ENCODE measurements around the gene CACNB2.

CACNB2 gene

DNA sequence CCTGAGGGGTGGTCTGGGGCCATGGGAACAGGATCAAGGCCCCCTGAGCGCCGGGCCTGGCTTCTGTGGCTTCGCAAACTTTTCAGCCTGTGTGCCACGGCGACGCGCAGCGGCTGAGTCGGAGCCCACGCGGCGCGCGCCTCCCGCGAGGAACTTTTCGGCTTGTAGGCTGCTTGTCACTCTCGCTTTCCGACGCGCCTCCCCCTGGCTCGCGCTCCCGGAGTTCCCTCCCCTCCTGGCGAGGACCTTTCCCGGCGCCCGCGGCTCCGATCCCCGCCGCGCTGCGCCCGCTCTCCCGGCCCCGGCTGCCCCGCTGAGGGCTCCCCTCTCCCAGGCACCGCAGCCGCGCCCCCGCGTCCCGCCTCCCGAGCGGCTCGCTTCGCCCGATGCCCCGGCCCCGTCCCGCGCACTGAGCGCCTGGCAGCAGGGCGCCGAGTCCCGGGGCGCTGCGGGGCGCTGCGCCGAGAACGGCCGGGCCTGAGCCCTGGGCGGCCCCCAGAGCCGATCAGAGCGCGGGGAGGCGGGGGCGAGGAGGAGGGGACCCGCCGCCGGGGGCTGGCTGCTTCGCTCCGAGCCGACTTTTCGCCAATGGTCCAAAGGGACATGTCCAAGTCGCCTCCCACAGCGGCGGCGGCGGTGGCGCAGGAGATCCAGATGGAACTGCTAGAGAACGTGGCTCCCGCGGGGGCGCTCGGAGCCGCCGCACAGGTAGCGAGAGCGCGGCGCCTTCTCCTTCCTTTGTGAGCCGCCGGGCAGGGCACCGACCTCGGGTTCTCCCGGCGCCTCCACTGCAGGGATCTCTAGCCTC lies at the start of gene CACNB2:
CACNB2 (plus strand) TSS at position 276 of the 808 bp plus-strand sequence.
- DNase-seq = peak; percentile 20

DNA sequence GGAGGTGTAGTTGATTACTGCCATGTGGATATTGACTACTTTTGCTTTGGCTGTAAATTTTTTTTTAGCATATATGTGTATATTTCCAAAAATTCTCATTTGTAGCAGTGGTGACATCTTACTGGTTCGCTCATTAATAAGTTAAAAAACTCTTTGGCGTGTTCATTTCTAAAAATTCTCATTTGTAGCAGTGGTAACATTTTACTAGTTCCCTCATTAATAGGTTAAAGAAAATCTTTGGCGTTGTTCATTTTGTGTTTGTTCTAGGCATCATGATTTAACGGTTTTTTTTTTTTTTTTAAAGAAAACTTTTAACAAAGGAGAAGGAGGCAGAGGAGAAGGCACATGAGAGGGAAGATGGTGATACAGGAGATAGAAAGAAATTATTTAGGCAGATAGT lies 45.9 kb upstream of the CACNB2 start:
- DNase-seq = no peak

DNA sequence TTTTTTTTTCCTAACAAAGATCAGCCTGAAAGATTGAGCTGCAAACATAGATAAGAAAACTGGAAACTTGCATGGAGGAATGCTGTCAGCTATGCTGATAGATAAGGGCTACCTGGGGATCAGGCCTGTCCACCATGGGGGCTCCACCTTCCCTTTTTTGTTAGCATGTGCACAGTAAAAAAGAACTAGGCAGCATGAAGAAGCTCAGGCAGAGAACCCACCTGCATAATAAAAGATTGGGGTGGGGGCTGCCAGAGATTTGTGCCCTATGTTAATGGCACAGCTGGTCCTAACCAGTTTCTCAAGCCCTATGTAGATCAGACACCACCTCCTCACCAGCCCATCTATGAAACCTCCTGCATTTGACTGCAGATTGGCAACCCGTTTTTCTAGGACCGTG lies 45.4 kb upstream of the CACNB2 start:
- DNase-seq = no peak

DNA sequence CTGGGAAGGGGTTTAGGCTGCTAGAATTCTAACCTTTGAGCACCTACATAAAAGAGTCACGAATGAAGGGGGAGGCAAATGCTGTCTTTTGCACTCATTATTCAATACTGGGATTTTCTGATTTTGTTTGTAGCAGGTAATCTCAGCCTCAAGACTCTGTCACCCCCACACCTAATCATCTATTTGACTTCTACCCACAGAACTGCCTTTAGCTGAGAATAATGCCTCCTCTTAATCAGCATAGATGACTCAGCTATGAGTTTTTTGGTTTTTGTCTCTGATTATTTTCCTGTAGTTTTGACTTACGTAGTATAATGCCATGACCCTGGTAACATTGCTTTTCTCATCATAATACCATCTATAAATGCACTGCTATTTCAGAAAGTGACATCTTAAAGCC lies 42.7 kb upstream of the CACNB2 start:
- no peak for DNase-seq

DNA sequence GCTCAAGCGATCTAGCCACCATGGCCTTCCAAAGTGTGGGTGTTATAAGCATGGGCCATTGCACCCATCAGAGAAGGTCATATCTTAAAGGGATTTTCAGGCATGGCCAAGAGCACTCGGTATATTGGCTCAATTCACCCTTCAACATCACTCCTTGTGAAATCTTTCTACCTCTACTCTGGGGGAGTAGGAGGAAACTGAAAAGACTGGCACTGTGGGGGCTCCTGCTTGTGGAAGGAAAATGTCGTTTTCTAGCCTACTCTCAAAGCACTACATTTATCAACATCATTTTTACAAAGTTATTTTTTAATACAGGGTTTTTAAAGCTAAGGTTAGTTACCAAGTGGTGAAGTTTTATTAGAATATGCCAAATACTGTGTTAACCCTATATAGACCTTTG lies 42.0 kb upstream of the CACNB2 start:
- no peak for DNase-seq

DNA sequence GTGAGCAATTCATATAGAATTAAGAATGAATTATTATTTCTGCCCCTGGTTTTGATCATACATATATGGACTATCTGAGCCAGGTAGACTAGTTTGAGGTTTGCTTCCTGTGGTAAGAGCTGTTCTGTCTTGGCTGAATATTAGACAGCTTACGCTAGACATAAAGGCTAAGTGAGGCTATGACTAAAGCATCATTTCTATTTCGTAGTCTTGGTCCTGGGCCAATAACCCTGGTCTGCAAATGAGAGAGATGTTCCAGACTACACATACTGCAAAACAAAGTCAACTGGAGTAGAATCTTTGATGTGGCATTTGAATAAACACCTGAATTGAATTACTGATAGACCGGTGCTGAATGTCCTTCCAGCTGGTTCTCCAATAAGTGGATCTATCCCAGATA lies 40.8 kb upstream of the CACNB2 start:
- no peak for DNase-seq

DNA sequence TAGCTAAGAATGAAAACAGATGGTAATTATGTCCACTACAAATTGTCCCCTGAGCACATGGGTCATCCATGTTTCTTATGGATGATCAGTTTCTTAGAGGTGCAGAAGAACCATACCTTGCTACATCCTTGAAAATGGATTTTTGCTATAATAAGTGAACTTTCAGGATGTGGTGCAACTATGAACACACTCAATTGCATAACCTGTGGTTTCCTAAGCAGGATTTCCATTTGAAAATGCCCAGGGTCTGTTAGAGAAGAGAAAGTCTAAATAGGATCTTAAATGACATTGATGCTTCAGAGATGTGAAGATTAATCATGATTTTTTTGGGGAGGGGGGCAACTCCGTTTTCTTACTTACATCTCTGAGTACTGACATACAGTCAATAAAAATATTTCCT lies 39.6 kb upstream of the CACNB2 start:
- no peak for DNase-seq

DNA sequence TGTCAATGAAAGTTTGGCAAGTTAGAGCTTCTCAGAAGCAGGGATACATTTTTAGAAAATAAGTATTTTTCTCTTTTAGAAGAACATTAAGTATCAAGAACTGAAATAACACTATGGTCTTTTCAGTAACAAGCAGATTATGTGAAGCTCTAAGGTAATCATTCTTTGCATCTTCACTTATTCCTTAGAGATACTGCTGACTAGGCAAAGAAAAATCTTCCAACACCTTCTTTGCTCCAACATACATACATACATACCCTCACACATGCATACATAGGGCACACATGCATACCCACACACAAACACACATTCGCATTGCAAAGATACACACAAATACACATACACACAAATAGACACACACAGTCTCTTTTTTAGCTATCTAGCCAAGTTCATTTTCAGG lies 37.8 kb upstream of the CACNB2 start:
- no peak for DNase-seq

DNA sequence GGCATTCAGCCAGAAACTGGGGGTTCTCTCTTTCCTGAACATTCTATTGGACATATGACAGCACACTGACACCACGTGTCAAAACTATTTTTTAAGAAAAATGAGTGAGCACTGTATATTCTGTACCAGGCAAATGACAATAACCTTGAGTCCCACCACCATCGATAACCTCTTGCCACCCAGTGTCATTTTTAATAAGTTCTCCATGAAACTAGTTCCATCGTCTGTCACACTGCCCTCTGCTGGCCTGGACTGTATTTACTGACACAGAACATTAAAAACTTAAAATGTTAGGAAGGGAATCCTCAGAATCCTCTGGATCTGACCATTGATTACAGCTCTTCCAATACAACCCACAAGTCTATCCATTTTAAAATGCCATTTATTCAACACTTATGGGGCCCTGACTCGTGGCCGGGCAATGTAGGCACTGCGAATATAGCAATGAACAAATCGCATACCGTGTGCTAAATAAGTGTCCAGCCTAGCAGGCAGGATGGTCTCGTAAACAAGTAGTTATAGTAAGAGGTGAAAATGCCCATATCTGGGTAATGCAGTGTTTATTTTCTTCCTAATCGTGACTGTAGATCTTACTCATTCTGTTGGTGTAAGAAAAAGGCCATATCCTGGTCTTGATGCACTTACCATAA lies 35.9 kb upstream of the CACNB2 start:
- no peak for DNase-seq

DNA sequence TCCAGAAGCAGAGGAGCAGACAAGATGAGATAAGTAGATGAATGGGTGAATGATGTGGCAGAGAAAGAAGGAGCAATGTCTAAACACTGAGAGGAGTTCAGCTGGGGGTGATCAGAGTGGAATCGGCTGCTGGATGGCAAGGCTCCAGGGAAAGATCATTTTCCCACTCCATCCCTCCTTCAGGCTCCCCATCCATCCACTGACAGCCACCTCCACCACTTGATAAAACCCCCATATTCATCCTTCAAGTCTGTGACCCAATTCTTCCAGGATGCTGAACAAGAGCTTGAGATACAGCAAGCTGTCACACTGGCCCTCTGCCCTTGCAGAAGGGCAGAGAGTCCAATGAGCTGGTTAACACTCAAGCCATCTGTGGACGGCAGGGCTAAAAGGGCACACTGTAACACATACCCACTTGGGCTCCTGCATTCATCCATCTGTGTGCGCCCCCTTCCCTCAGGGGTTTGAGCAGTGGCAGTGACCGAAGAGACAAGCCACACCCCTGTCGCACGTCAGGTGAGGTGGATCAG lies 30.8 kb upstream of the CACNB2 start:
- no peak for DNase-seq

DNA sequence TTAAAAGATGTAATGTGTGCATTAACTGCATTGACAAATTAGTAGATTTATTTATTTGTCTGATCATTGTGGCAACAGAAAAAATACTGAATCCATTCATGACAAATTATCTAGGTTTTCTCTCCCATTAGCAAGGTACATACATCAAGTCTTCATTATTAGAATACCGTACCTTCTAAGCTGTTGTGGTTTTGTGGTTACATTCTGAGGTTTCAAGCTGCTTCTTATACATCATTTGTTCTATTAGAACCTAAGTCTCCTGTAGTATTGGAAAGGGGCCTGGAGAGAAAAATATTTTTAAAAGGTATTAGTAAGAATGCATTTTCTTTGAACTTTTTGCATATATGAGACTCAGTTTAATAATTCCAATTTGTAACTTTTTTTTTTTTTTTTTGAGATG lies 26.3 kb upstream of the CACNB2 start:
- DNase-seq = no peak

DNA sequence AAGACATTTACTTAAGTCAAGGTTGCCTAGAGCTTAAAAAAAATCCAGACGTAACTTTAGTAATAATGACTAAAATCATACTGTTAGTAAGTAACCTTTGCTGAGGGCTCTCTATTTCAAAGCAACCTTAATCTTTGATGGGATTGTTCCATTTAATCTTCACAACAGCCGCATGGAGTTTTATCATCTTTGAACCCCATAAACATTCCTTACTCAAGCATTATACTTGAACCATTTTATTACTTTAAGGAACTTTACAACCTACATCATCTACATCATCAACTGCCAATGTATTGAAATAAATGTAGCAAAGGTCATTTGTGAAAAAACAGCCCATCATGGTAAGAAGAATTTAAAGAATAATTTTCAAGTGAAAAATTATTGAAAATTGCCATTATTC lies 22.9 kb upstream of the CACNB2 start:
- no peak for DNase-seq

DNA sequence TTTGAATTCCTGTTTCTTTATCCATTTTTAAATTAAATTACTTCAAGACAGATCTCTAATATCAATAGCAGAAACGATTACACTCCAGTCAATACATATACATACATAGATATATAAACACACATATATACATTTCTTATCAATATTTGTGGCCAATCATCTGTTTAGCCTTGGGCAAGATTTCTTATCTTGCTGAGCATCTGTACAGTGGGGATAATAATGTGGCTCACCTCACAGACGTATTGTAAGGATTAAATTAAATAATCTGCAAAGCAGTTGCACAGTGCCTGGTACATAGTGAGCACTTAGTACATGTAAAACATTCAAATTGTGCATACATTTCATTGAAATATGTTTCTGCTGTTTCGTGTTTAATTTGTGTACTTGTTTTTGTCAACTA lies 17.5 kb upstream of the CACNB2 start:
- DNase-seq = no peak

DNA sequence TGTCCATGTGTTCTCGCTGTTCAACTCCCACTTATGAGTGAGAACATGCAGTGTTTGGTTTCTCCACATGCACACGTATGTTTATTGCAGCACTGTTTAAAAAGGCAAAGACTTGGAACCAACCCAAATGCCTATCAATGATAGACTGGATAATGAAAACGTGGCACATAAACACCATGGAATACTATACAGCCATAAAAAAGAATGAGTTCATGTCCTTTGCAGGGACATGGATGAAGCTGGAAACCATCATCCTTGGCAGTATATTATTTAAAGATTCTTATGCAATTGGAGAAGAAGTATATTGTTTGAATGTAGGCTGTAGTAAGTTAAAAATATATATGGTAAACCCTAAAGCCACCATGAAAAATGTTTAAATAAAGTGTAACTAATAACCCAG lies 7.2 kb upstream of the CACNB2 start:
- DNase-seq = no peak

DNA sequence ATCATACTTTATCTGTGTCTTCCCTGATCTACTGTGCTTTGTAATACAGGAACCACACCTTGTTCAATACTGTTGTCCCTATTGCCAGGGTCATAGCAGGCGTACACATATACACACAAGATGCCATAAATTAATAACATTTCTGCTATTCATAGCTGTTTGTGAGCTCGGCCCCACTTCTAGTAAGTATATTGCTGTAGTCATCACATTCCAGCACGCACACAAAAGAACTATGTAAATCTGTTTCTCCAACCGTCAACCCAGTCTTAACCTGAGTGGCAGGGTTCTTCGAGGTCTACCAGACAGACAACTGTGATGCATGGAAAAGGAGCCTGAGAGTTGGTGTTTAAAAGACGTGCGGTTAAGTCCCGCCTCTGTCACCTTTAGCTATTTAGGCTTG lies 5.7 kb upstream of the CACNB2 start:
- DNase-seq = no peak

DNA sequence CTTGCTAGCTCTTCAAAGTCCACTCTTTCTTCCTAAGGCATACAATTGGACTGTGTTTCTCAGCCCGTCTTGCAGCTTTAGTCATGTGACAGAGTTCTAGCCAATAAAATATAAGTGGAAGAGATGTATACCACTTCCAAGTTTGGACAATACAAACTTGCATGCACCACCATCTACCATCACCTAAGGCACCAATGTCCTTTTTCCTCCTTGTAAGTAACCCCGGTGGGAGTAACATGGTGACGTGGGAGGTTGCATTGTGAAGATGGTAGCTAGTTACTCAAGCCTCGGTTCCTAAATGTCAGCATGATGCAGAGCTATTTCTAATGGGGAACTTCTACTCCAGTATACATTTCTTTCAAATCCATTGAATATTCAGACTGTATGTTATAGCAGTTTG lies 5.3 kb upstream of the CACNB2 start:
- no peak for DNase-seq

DNA sequence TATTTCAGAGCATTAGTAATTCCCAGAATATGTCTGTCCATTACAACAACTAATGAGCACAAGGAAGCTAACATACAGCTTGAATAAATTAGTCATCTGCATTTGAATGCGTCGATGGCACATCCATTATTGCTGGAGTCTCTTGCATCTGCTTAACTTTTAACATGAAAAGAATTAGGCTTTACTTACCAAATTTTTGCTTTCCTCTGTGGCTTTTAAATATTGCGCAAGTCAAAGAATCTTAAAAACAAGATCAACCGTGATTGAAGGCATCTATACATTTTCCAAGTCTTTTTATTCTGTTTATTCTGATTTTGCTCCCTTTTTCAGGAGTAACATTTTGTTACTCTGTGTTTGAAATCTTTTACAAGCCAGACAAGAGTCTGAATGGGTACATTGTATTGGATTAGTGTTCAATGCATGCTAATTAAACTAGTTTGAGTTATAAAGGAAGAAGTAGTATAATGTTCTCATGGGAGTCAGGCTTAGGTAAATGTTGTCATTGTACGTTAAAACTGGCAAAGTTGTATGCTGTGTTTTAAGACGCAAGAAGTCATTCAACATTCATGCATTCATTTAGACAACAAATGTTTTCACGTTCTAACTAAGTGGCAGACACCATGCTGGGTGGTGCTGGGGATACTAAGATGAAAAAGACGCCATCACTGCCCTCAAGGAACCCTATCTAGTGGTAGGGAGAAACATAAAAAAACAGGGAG lies 4.0 kb upstream of the CACNB2 start:
- no peak for DNase-seq

DNA sequence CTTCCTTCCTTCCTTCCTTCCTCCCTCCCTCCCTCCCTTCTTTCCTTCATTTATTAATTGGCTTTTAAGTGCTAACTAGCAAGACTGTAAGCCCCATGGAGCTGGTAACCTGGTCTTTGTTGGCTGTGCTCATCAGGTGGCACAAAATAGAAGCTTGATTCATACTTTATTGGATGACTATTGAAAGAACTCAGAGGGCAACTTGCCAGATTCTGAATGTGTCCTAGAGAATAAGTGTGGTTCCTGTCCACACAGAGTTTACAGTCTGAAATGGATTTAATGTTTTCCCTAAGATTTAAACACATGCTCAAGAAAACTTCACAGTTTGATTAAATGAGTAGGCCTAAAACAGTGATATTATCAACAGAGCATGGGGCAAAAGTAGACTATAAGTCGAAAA lies 3.1 kb upstream of the CACNB2 start:
- DNase-seq = no peak

DNA sequence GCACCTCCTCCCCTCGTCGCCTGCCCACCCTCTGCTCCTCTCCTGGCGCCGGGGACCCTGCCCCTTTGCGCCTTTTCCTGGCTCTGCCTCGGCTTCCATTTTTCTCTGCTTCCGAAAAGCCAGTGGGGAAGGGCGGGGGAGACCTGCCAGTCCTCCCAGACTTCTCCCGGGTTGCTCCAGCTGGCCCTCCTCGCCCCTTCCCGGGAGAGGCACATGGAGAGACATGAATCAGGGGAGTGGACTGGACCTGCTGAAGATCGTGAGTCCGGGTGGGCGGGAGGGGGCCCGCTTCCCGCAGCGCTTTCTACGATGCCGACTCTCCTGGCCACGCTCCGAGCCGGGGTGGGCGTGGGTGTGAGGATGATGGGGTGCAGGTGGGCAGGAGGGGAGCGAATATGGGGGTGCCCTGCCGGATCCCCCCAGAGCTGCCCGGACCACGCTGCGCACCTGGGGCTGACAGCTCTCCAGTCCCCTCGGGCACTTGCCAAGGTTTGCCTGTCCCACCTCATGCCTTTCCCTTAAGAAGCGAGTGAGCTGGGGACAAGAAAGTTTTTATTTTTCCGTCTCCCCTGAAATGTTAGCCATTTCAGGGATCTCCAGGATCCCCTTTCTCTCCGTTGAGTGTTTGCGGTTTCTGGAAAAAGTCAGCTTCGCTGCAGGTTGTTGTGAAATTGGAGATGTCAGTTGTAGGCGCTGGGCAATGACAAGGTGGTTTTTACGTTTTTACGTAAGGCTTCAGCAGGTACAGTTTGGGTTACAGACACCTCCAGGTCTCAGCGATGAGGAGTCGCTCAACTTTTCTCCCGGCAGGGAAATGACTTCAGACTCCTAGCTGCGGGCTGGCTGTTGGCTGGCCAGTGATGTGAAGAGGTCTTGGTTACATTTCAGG lies 977 bp downstream of the CACNB2 start:
- DNase-seq = peak; percentile 0

DNA sequence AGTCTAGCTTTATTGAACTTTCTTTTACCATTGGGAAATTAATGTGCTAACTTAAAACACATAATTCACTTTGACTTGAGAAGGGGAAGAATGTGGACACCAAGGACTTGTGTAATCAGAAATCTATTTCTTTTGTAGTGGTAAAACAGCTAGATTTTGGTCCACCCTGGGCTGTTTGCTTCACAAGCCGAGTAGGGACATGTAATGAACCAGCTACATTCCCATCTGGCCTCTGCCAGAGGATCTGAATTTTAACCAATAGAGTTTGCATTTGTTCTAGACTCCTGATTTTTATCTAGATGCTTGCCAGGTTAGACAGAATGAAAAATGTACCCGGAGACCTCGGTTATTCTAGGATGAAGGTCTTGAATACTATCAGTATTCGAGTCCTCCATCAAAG lies 1.9 kb downstream of the CACNB2 start:
- DNase-seq = no peak

DNA sequence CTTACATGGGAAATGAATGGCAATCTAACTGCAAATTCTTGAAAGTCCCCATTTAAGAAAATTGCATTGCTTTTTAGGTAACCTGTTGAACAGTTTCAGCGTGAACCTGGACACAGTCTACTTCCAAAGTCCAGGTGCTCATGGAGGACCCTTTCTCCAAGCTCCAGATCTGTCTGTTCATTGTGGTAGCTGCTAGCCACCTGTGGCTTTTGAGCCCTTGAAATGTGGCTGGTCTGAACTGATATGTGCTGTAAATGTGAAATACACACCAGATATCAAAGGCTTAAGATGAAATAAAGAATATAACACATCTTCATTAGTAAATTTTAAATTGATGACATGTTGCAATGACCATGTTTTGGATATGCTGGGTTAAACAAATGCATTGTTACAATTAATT lies 4.2 kb downstream of the CACNB2 start:
- DNase-seq = no peak

DNA sequence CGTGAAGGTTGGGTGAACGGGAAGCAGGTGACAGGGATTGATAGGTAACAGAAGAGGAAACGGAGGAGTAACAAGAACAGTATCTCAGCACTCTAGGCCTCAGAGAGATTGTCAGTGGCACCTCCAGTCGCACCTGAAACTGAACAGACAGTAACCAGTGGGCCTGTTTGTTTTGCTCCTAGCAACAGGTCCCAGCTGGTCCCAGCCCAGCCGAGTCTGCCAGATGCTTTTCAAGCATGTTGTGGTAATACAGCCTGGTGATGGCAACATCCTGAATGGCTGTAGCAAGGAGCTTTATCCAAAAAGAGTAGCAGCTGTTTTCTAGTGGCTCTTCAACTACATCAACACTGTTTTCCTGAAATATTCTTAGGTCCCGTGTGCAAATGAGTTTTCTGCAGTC lies 4.7 kb downstream of the CACNB2 start:
- peak; percentile 87 for DNase-seq

DNA sequence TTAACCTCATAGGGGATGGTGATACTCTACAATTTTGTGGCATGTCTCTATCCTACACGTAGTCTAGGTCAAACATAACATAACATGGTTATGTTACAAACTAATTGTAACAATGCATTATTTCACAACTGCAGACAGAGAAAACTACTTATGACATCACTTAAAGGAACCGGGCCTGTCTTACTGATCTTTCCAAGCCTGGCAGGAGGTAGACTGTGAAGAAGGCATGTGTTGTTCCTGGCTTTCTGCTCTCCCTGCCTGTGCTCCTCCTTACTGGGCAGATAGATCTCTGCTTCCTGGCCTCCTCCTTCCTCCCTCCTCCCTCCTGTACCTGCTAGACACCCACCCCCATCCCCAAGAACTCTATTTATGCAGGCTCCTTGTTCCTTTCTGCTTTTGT lies 5.4 kb downstream of the CACNB2 start:
- DNase-seq = no peak

Measured in DMS153 (cell line).